Astrocyte of the cerebellum (primary cell): ENCODE data around the gene ADNP.

Source experiments
- DNase-seq: peaks from one replicate; pipeline ENCODE4 v3.0.0-alpha.2; 2011; ENCODE audit warnings: low read depth
- H3K4me3 ChIP-seq: 2 replicates; pipeline ENCODE4 v1.5.1; 2011; ENCODE audit warnings: mild to moderate bottlenecking, low read depth, low read length, moderate library complexity
- in situ Hi-C: cut with HindIII; loops from 2 replicates; pipeline ENCODE4 v1.10.0; 2017; ENCODE audit warnings: low sequenced_read_pairs
- TF ChIP-seq, protein P1 (sequence below): IDR thresholded peaks from 2 replicates; pipeline ENCODE4 v1.5.1; 2012; ENCODE audit warnings: low read length, low read depth, moderate library complexity, mild to moderate bottlenecking; ENCODE audit errors: missing control alignments

The ADNP gene

DNA sequence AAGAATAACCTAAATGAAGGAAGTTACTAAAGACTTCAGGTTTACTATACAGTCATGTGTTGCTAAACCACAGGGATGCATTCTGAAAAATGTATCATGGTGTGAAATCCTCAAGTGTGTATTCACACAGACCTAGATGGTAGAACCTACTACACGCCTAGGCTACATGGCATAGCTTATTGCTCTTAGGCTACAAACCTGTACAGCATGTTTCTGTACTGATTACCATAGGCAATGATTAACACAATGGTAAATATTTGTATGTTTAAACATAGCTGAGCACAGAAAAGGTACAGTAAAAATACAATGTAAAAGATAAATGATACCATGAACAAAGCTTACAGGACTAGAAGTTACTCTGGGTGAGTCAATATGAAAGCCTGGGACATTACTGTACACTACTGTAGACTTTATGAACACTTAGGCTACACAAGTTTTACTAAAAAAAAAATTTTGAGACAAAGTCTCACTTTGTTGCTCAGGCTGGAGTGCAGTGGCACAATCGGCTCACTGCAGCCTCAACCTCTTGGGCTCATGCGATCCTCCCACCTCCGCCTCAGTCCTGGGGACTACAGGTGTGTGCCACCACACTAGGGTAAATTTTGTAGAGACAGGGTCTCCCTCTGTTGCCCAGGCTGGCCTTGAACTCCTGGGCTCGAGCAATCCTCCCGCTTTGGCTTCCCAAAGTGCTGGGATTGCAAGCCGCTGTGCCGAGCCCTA lies 36.0 kb downstream of the ADNP start:
- no peak for DNase-seq
- no peak overlapping the region for H3K4me3 ChIP-seq
- TF ChIP-seq, protein P1, sequence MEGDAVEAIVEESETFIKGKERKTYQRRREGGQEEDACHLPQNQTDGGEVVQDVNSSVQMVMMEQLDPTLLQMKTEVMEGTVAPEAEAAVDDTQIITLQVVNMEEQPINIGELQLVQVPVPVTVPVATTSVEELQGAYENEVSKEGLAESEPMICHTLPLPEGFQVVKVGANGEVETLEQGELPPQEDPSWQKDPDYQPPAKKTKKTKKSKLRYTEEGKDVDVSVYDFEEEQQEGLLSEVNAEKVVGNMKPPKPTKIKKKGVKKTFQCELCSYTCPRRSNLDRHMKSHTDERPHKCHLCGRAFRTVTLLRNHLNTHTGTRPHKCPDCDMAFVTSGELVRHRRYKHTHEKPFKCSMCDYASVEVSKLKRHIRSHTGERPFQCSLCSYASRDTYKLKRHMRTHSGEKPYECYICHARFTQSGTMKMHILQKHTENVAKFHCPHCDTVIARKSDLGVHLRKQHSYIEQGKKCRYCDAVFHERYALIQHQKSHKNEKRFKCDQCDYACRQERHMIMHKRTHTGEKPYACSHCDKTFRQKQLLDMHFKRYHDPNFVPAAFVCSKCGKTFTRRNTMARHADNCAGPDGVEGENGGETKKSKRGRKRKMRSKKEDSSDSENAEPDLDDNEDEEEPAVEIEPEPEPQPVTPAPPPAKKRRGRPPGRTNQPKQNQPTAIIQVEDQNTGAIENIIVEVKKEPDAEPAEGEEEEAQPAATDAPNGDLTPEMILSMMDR, result no peak
- in situ Hi-C loops, result no loop called here

DNA sequence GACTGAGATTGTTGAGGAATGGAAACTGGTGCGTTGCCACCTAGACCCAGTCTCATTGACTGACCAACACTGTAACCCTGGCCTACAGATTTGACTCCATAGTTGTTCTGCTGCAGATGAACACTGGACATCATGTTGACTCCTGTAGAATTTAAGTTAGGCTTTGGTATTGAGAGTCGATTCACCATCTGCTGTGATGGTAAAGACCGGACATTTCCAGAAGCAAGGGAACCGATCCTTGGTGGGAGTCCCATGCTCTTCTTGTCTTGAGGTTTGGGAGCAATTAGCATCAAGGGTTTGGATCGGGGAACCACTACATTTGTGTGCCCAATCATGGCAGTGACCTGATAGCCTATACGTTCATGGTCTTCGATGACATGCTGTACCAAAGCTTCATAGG lies 37.6 kb downstream of the ADNP start:
- DNase-seq, result no peak
- no peak overlapping the region for H3K4me3 ChIP-seq
- in situ Hi-C loops, result no loop called here
- TF ChIP-seq, protein P1, result no peak

DNA sequence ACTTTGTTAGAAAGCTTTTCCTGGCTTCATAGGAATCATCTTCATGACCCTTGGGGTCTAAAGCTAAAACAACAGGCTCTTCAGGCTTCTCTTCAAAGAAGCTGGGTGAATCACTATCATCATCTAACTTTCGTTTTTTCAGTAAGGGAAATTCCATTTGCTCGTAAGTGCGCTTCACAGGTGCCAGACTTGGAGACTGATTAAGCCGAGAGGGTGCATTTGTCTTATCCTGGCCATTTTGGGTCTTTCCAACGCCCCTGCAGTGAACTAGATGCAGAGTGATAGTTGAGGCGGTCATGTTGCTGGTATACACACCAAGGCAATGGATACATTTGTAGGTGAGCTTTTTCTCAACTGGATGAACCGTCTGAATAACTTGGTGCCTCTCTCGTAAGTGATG lies 38.8 kb downstream of the ADNP start:
- DNase-seq, result no peak
- H3K4me3 ChIP-seq, result no peak overlapping the region
- in situ Hi-C loops, result no loop called here
- TF ChIP-seq, protein P1, result no peak

DNA sequence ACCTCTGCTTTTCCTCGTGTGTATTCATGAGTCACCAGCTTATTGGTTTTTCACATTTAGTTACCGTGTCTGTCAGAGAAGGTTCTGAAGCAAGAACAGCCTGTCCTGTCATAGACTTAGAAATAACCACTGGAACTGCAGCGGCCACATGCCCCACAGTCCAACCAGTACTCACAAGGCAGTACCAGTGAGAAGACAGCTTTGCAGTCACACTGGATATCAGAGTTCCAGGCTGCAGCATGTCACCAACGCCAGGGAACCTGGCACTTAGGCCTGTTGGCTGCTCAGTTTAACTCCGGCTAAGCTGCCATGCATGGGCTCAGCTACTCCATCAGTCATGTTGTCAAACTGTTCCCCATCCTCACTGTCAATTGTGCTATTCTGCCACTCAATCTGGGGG lies 40.1 kb downstream of the ADNP start:
- H3K4me3 ChIP-seq, result no peak overlapping the region
- in situ Hi-C loops, result no loop called here
- TF ChIP-seq, protein P1, result no peak
- no peak for DNase-seq

DNA sequence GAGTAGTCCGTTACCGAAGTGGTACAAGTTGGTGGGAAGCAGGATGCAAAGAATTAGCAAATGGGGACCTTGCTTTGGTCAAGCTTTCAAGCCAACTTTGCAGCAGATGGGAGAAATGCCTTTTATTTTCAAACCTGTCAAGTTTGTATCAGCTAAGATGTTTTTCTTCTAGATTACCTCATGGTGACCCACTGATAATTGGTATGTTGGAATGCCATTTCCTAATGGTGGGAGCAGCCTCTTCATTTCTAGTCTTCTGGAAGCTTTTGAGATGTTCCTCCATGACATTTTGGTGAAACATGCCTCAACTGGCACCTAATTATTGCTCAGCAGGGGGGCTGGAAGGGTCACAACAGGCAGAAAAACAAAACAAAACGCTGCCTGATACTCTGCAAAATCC lies 43.7 kb downstream of the ADNP start:
- no peak for DNase-seq
- TF ChIP-seq, protein P1, result no peak
- in situ Hi-C loops, result loop anchor here (5.0 kb wide), 1 partner anchor 75 kb away; no protein-coding TSS in a partner anchor
- H3K4me3 ChIP-seq, result no peak overlapping the region

DNA sequence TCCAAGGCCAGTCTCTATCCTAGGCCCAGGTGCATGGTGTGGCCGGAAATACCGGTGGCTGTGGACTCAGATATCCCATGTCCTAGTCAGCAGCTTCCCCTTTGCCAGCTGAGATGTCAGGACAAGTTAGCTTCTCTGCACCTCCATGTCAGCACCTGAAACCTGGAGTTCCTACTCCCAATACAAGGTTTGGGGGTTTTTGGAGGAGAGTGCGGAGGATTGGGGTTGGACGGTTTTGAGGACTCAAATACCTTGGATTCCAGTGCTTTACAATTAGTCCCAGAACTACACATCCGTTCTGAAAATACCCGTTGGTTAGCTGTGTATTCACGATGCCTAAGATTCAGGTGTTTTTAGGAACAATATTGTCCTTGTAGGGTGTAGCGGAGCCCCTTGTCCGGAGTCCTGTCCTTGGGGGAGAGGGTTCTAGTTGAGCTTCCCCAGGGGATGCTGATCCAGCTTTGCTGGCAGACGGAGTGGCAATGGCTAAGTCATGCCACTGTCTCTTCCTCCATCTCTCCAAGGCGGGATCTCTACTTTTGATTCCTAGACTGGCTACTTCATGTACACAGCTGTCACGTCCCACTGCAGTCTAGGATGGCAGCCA lies 45.0 kb downstream of the ADNP start:
- no peak for DNase-seq
- in situ Hi-C loops, result loop anchor here (5.0 kb wide), 1 partner anchor 74 kb away; no protein-coding TSS in a partner anchor
- TF ChIP-seq, protein P1, result no peak
- H3K4me3 ChIP-seq, result no peak overlapping the region
